Left lung (tissue), 10 donors: ENCODE measurements around the gene TRABD. TPM values are rescaled to one million over a fixed set of nuclear protein-coding genes. Genes with fewer than 3 reads are reported as not detected.

Experiments used
- ATAC-seq: fragments of 200-7000 bp; cut with Tn5 transposase; one replicate; pipeline ENCODE4 v1.9.1; 2020; ENCODE audit warnings: moderate library complexity
- DNase-seq, 4 donors: peaks; one replicate each; pipeline ENCODE4 v3.0.0-alpha.2; 2013 to 2020
- H3K27ac ChIP-seq, 2 donors: fragments of 200-600 bp; sonication (generic) in 1 of 2; one replicate each; pipeline versions ENCODE4 v1.5.0 to v1.8.0; 2020 to 2021
- H3K27me3 ChIP-seq, 2 donors: fragments of 200-600 bp; sonication (generic) in 1 of 2; one replicate each; pipeline versions ENCODE4 v1.5.0 to v1.8.0; 2020 to 2021
- H3K36me3 ChIP-seq, 2 donors: fragments of 200-600 bp; sonication (generic) in 1 of 2; one replicate each; pipeline versions ENCODE4 v1.5.0 to v1.8.0; 2020 to 2021
- H3K4me1 ChIP-seq, 2 donors: fragments of 200-600 bp; one replicate each; pipeline ENCODE4 v1.8.0; 2021
- H3K4me3 ChIP-seq, 2 donors: fragments of 200-600 bp; sonication (generic) in 1 of 2; one replicate each; pipeline versions ENCODE4 v1.5.0 to v1.8.0; 2020 to 2021; ENCODE audit warnings: mild to moderate bottlenecking in 1 of 2
- H3K9me3 ChIP-seq, 2 donors: fragments of 200-600 bp; sonication (generic) in 1 of 2; one replicate each; pipeline versions ENCODE4 v1.5.0 to v1.8.0; 2020 to 2021
- CTCF ChIP-seq, 2 donors: fragments of 200-600 bp; sonication (generic) in 1 of 2; IDR thresholded peaks; one replicate each; pipeline versions ENCODE4 v1.5.0 to v1.8.0; 2021; ENCODE audit warnings: antibody characterized with exemption in 2 of 2
- intact Hi-C, 2 donors: fragments of 100-400 bp; cut with DNase I; formaldehyde crosslinking; loops; one replicate each; pipeline versions ENCODE4 v1.11.2 to v1.14.2; 2022
- polyA plus RNA-seq, 6 donors: library from polyadenylated mRNA; unstranded; fragments of 120-200 nt; gene quantifications; one replicate each; pipeline ENCODE4 v1.2.1, GENCODE V29; 2013; ENCODE audit not compliant: insufficient read length in 6 of 6
- total RNA-seq, 2 donors: library from RNA; stranded (reverse); fragmentation: NEBNext Ultra II Directional; extraction: Animal tissue kit (Norgen Biotek cat#: 25700); gene quantifications; one replicate each; pipeline ENCODE4 v1.2.1, GENCODE V29; 2021
- donor health status: DM: no; HTN: yes; CAD: no.
- donor health status: DM: no; HTN: no; CAD: no.

TRABD gene
- total and polyA plus RNA-seq, 8 donors, result 16.0 to 54.2 (median 24.4) TPM

GRCh38 chr22:50205781-50206569, 20.3 kb downstream of the TRABD start:
- Histone ChIP-seq H3K4me1 (peaks cover 4 to 67% of the 10 kb centered on the region in 2 donors), H3K4me3 (no peak overlapping the region)

GRCh38 chr22:50206599-50206998, 20.9 kb downstream of the TRABD start:
- no peaks in the 10 kb centered on the region for H3K27me3 ChIP-seq
- H3K9me3 ChIP-seq, result no peaks in the 10 kb centered on the region
- peaks cover 0 to 55% of the 10 kb centered on the region in 2 donors for H3K36me3 ChIP-seq
- no peak overlapping the region for H3K27ac ChIP-seq
- H3K4me3 ChIP-seq, result no peak overlapping the region
- intact Hi-C loops, result no loop called here
- ATAC-seq, result peak; percentile 86
- peak in 2 of 4 donors; percentile 79 to 84 for DNase-seq
- TF ChIP-seq CTCF (IDR thresholded peaks at IDR 0.05), result peak; percentile 27 to 42
- H3K4me1 ChIP-seq, result peaks cover 4 to 66% of the 10 kb centered on the region in 2 donors

More at GRCh38 chr22:50205781-50206569, 20.3 kb downstream of the TRABD start:
- ATAC-seq (no peak), DNase-seq (peak in 1 of 4 donors; percentile 77)
- Histone ChIP-seq H3K27me3 (no peaks in the 10 kb centered on the region), H3K36me3 (peaks cover 0 to 48% of the 10 kb centered on the region in 2 donors), H3K9me3 (no peaks in the 10 kb centered on the region), H3K27ac (no peak overlapping the region)
- TF ChIP-seq CTCF (IDR thresholded peaks at IDR 0.05), result no peak
- intact Hi-C loops, result no loop called here

- no peak for TF ChIP-seq CTCF (IDR thresholded peaks at IDR 0.05)
- Histone ChIP-seq H3K4me1 (peaks cover 0 to 57% of the 10 kb centered on the region in 2 donors), H3K9me3 (no peaks in the 10 kb centered on the region), H3K27me3 (no peaks in the 10 kb centered on the region), H3K36me3 (peaks cover 0 to 64% of the 10 kb centered on the region in 2 donors), H3K4me3 (no peak overlapping the region), H3K27ac (peak overlapping the region in 1 of 2 donors; percentile 33)
- no peak for ATAC-seq
- intact Hi-C loops, result no loop called here
- peak in 1 of 4 donors; percentile 78 for DNase-seq
Observed at GRCh38 chr22:50207383-50208140, 21.8 kb downstream of the TRABD start.

GRCh38 chr22:50208430-50208938, 22.8 kb downstream of the TRABD start:
- Histone ChIP-seq H3K9me3 (no peaks in the 10 kb centered on the region), H3K27me3 (no peaks in the 10 kb centered on the region), H3K27ac (no peak overlapping the region), H3K36me3 (peaks cover 0 to 74% of the 10 kb centered on the region in 2 donors), H3K4me1 (peaks cover 0 to 47% of the 10 kb centered on the region in 2 donors), H3K4me3 (no peak overlapping the region)
- TF ChIP-seq CTCF (IDR thresholded peaks at IDR 0.05), result no peak
- ATAC-seq (no peak), DNase-seq (peak in 1 of 4 donors; percentile 75)
- intact Hi-C loops, result no loop called here
